Left hindlimb (tissue), 1 donor: Measurements from ENCODE around the gene DRAXIN.

Experiments used
- DNase-seq: peaks from one replicate; pipeline ENCODE4 v3.0.0-alpha.2; 2018

The DRAXIN gene

GRCh38 chr1:11658542-11658941 is 33.0 kb upstream of the DRAXIN start:
- no peak for DNase-seq

DNA sequence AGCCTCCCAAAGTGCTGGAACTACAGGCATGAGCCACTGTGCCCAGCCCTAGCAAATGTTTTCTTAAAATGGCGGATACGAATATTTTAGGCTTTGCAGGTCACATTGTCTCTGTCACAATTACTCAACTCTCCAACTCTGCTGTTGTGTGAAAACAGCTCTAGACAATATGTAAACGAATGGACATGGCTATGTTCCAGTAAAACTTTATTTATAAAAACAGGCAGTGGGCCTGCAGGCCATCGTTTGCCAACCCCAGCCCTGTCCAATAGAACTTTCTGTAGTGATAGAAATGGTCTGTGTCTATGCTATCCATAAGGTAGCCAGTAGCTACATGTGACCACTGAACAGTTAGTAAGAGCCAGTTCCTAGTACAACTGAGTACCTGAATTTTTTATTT is 31.8 kb upstream of the DRAXIN start:
- DNase-seq, result no peak

- DNase-seq, result no peak
Measured at GRCh38 chr1:11661103-11661502, 30.4 kb upstream of the DRAXIN start.

GRCh38 chr1:11664336-11665065 is 27.0 kb upstream of the DRAXIN start:
- peak; percentile 61 for DNase-seq

GRCh38 chr1:11668516-11668915 is 23.0 kb upstream of the DRAXIN start:
- DNase-seq, result no peak

- no peak for DNase-seq
Measured at GRCh38 chr1:11670747-11671146, 20.8 kb upstream of the DRAXIN start.

- no peak for DNase-seq
Measured at GRCh38 chr1:11671205-11671543, 20.3 kb upstream of the DRAXIN start.

- DNase-seq, result no peak
Measured at GRCh38 chr1:11671544-11672286, 19.8 kb upstream of the DRAXIN start.

DNA sequence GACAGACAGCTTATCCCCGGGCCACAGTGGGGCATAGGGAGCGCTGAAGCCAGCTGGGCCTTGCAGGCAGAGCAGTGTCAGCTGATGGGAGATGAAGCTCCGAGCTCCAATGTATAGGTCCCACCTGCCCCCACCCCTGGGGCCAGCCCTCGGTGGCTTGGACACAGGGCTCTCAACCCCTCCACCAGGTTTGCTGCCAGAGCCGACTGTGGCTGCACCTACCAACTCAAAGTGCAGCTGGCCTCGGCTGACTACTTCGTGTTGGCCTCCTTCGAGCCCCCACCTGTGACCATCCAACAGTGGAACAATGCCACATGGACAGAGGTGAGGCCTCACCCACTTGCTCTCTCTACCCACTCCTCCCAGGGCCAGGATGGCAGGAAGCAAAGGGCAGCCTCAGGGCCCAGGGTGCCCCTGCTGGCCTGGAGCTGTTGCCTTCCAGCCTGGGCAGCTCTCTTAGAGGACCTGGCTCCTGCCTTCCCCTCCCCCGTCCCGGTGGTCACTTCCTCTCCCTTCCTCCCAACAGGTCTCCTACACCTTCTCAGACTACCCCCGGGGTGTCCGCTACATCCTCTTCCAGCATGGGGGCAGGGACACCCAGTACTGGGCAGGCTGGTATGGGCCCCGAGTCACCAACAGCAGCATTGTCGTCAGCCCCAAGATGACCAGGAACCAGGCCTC is 18.3 kb upstream of the DRAXIN start:
- no peak for DNase-seq

- no peak for DNase-seq
Measured at GRCh38 chr1:11674488-11674887, 17.0 kb upstream of the DRAXIN start.

GRCh38 chr1:11675325-11675724 is 16.2 kb upstream of the DRAXIN start:
- no peak for DNase-seq

- DNase-seq, result no peak
Measured at GRCh38 chr1:11676386-11677103, 15.0 kb upstream of the DRAXIN start.

- no peak for DNase-seq
Measured at GRCh38 chr1:11678442-11678841, 13.1 kb upstream of the DRAXIN start.

GRCh38 chr1:11680270-11681070 is 11.0 kb upstream of the DRAXIN start:
- no peak for DNase-seq

DNA sequence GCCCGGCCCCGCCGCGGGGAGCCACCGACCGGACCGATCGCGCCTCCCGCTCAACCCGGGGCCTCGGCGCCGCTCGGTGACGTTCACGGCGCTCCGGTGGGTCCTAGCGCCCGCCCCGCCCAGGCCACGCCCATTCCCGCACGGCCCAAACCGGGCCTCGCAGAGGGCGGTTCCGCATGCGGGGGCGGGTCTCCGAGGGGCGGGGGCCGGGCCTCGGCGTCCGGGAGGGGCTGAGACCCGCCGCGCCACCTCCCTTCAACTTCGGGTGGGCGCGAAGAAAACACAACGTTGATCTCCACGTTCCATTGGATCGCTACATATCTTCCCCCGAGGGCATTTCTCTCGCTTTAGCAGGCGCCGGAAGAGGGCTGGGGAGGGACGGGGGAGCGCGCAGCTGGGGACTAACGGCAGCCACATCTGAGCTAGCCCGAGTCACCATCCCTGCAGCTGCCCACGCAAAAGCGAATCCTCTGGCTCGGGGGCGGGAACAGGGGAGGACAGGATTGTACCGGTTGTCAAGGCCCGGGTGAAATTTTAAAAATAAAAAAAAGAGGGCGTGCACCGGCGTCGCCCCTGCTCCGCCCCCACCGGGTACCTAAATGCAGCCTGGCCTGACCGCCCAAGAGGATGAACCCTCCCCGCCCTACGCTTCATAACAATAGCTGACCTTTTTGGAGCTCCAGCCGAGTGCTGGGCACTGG is 10.3 kb upstream of the DRAXIN start, which contains the start of gene MAD2L2:
Gene MAD2L2 (minus strand): TSS at position 78 of the 701 bp plus-strand sequence. CDS start 547 bp downstream, outside the sequence.
- peak; percentile 90 for DNase-seq

- DNase-seq, result no peak
Measured at GRCh38 chr1:11682287-11682771, 9.2 kb upstream of the DRAXIN start.

DNA sequence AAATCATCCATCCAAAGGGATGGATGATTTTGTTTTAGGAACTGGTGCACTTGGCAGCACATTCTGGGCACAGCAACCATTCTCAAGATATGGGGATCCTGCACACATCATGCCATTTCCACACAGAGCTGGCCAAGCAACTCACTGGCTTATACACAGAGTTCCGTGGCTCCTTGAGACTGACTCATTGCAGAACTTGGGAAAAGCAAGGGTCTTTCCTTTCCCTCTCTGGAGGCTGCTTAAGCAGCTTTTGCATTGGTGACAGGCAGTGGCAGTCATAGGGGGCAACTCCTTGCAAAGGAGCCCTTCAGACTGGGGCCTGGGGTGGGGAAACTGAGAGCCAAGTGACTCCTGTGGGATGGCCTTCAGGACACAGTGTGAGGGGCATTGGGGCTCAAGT is 8.7 kb upstream of the DRAXIN start:
- DNase-seq, result no peak

DNA sequence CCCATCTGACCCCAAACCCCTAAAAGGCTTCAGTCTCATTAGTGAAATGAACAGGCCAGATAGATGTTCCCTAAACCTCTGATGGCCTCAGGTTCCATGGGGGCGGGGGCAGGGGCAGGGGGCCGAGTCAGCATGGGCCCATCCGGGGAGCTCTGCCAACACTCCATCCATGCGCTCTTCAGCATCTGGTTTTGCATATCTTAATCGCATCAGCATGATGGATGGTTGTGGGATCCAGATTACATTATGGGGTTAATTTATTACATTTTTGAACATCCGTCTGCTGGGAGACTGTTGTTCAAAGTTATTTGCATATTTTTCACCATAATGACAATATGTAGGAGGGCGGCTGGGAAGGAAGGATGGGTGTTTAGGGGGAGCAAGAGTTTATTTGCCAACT is 7.4 kb upstream of the DRAXIN start:
- DNase-seq, result no peak

DNA sequence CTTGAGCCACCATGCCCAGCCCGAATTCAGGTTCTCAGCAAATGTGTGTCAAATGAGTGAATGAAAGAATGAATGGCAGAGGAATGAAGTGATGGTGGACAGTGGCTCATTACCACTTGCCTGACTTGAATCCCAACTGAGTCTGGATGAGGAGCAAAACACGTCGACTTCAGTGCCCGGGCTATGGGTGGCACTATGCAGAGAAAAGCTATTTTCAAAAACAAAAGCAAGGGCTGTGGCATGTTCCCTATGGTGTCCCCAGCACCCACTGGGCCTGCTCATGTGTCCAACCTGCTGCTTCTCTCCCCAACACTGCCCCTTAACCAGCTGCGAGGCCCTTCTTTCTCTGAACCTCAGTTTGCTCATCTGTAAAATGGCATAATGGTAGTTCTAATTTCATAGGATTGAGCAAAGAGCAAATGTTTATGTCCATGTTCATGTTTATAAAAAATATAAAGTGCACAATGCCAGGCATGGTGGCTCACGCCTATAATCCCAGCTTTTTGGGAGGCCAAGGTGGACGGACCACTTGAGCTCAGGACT is 6.2 kb upstream of the DRAXIN start:
- no peak for DNase-seq

DNA sequence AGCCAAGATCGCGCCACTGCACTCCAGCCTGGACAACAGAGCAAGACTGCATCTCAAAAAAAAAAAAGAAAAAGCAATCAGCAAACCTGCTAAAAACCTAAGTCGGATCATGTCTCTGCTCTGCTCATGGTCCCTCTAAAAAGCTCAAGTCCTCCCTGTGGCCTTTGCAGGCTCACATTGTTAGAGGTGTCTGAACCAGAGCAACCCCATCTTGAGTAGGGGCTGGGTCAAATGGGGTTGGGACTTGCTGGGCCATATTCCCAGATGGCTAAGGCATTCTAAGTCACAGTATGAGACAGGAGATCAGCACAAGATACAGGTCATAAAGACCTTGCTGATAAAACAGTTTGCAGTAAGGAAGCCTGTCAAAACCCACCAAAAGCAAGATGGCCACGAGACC is 3.0 kb upstream of the DRAXIN start:
- DNase-seq, result no peak
